ENCODE data around the gene TP53BP1.
A peak's percentile ranks its signal among the peaks of the same experiment; 100 is the strongest.

The TP53BP1 gene

GRCh38 chr15:43370975-43371974 lies 121.7 kb downstream of the TP53BP1 start, which contains the start of the genes TUBGCP4 and ZSCAN29:
Gene TUBGCP4 (plus strand): TSS chr15:43371101. CDS start chr15:43371355, 254 bp downstream.
Gene ZSCAN29 (minus strand): TSS chr15:43371043. CDS start chr15:43369913, 1,130 bp downstream.
- Histone ChIP-seq H3K9me3 (ENCODE audit: low read length) (peaks cover 6% of the 10 kb centered on the region), H3K4me1 (ENCODE audit: insufficient read depth, low read length) (peaks cover 26% of the 10 kb centered on the region), H3K27me3 (ENCODE audit: insufficient read depth, low read length) (no peaks in the 10 kb centered on the region), H2AFZ (ENCODE audit: low read depth, low read length) (peak within 1 kb of the TSS; percentile 91), H3K36me3 (ENCODE audit: insufficient read depth, low read length) (peaks cover 37% of the 10 kb centered on the region), H3K4me3 (ENCODE audit: low read length) (peak within 1 kb of the TSS; percentile 89)

GRCh38 chr15:43370310-43370974 lies 122.5 kb downstream of the TP53BP1 start:
- Histone ChIP-seq H3K36me3 (ENCODE audit: insufficient read depth, low read length) (peaks cover 44% of the 10 kb centered on the region), H3K4me1 (ENCODE audit: insufficient read depth, low read length) (peaks cover 26% of the 10 kb centered on the region), H3K27me3 (ENCODE audit: insufficient read depth, low read length) (no peaks in the 10 kb centered on the region), H2AFZ (ENCODE audit: low read depth, low read length) (peak overlapping the region; percentile 91), H3K9me3 (ENCODE audit: low read length) (peaks cover 8% of the 10 kb centered on the region), H3K4me3 (ENCODE audit: low read length) (peak overlapping the region; percentile 89)

- Histone ChIP-seq H3K9me3 (ENCODE audit: low read length) (peaks cover 61% of the 10 kb centered on the region), H2AFZ (ENCODE audit: low read depth, low read length) (no peak overlapping the region), H3K27me3 (ENCODE audit: insufficient read depth, low read length) (no peaks in the 10 kb centered on the region), H3K36me3 (ENCODE audit: insufficient read depth, low read length) (peaks cover 84% of the 10 kb centered on the region), H3K4me1 (ENCODE audit: insufficient read depth, low read length) (no peaks in the 10 kb centered on the region), H3K4me3 (ENCODE audit: low read length) (no peak overlapping the region)
Observed at GRCh38 chr15:43361313-43361903, 131.5 kb downstream of the TP53BP1 start.

GRCh38 chr15:43360821-43361220 lies 132.1 kb downstream of the TP53BP1 start:
- peaks cover 78% of the 10 kb centered on the region for H3K36me3 ChIP-seq (ENCODE audit: insufficient read depth, low read length)
- no peak overlapping the region for H2AFZ ChIP-seq (ENCODE audit: low read depth, low read length)
- H3K4me1 ChIP-seq (ENCODE audit: insufficient read depth, low read length): no peaks in the 10 kb centered on the region
- H3K9me3 ChIP-seq (ENCODE audit: low read length): peaks cover 58% of the 10 kb centered on the region
- H3K27me3 ChIP-seq (ENCODE audit: insufficient read depth, low read length): no peaks in the 10 kb centered on the region
- H3K4me3 ChIP-seq (ENCODE audit: low read length): no peak overlapping the region
